ENCODE results near the gene NELFA. TPM values are rescaled to one million over a fixed set of nuclear protein-coding genes. Genes with fewer than 3 reads are reported as not detected.

Gene NELFA
- total RNA-seq, 1 experiment from 2014 or later, result 58.3 TPM

DNA sequence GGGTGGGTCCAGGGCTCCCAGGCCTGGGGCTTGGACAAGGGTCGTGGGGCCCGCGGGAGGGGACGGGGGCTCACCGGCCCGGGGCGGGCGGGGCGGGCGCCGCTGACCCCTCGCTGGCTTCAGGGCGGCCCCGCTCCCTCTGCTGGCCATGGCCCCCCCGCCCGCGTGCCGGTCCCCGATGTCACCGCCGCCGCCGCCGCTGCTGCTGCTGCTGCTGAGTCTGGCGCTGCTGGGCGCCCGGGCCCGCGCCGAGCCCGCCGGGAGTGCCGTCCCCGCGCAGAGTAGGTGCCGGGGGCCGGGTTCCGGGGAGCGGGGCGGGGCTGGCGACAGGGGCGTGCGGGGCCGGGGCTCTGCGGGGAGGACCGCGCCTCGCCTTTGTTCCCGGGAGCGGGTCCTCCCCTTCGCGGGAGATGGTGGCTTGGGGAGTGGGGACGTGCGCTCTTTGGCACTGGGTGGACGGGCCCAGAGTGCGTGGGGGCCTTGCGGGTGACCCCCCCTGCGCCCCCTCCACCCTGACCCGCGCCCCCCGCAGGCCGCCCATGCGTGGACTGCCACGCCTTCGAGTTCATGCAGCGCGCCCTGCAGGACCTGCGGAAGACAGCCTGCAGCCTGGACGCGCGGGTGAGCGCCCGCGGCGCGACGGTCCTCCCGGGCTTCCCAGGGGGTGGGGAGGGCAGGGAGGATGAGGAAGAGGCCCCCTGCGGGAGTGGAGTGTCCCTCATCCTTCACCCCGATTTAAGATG lies 33.6 kb upstream of the NELFA start:
- peaks cover 6% of the 10 kb centered on the region for H3K4me1 ChIP-seq (ENCODE audit: insufficient read depth, low read length, poor library complexity, severe bottlenecking)
- H3K36me3 ChIP-seq (ENCODE audit: insufficient read depth, low read length, poor library complexity, severe bottlenecking), result no peaks in the 10 kb centered on the region
- peak; percentile 33 for DNase-seq (ENCODE audit: low spot score)
- intact Hi-C loops (cut with micrococcal nuclease; ENCODE audit: unreplicated experiment), result no loop called here
- H3K27ac ChIP-seq (ENCODE audit: low read depth, low read length, poor library complexity, severe bottlenecking), result no peak overlapping the region
- BruUV-seq (replicated peaks), result no TSS peak
- no peak for TF ChIP-seq EZH2 (IDR thresholded peaks at IDR 0.05; ENCODE audit: borderline replicate concordance, low read depth, low read length, poor library complexity, severe bottlenecking)
- TF ChIP-seq CTCF (conservative IDR thresholded peaks at IDR 0.05; ENCODE audit: low read depth, low read length), result no peak
- H3K9me3 ChIP-seq (ENCODE audit: low read depth, low read length, poor library complexity, severe bottlenecking), result no peaks in the 10 kb centered on the region
- POLR2A ChIA-PET (ENCODE audit: low non-redundant PET), result no interaction called here
- H3K27me3 ChIP-seq (replicated peaks; ENCODE audit: insufficient read depth, low read depth, low read length, poor library complexity), result peaks cover 35% of the 10 kb centered on the region
- CTCF ChIA-PET, result no interaction called here
- H3K4me3 ChIP-seq (ENCODE audit: low read depth, low read length, poor library complexity, severe bottlenecking), result peak overlapping the region; percentile 60

GRCh38 chr4:2041239-2042130 lies 32.7 kb upstream of the NELFA start:
- H3K4me3 ChIP-seq (ENCODE audit: low read depth, low read length, poor library complexity, severe bottlenecking), result peak overlapping the region; percentile 60
- H3K27ac ChIP-seq (ENCODE audit: low read depth, low read length, poor library complexity, severe bottlenecking), result no peak overlapping the region
- intact Hi-C loops (cut with micrococcal nuclease; ENCODE audit: unreplicated experiment), result no loop called here
- TF ChIP-seq EZH2 (IDR thresholded peaks at IDR 0.05; ENCODE audit: borderline replicate concordance, low read depth, low read length, poor library complexity, severe bottlenecking) (peak; percentile 78), CTCF (conservative IDR thresholded peaks at IDR 0.05; ENCODE audit: low read depth, low read length) (no peak)
- H3K27me3 ChIP-seq (replicated peaks; ENCODE audit: insufficient read depth, low read depth, low read length, poor library complexity), result peaks cover 35% of the 10 kb centered on the region
- no peaks in the 10 kb centered on the region for H3K36me3 ChIP-seq (ENCODE audit: insufficient read depth, low read length, poor library complexity, severe bottlenecking)
- no TSS peak for BruUV-seq (replicated peaks)
- peaks cover 6% of the 10 kb centered on the region for H3K4me1 ChIP-seq (ENCODE audit: insufficient read depth, low read length, poor library complexity, severe bottlenecking)
- peak; percentile 89 for DNase-seq (ENCODE audit: low spot score)
- CTCF ChIA-PET, result interaction anchor here (0.6 kb wide), 1 partner anchor 695 kb away, joined by 3 read pairs; the partner anchor contains the start of gene UVSSA
- POLR2A ChIA-PET (ENCODE audit: low non-redundant PET), result no interaction called here
- no peaks in the 10 kb centered on the region for H3K9me3 ChIP-seq (ENCODE audit: low read depth, low read length, poor library complexity, severe bottlenecking)

DNA sequence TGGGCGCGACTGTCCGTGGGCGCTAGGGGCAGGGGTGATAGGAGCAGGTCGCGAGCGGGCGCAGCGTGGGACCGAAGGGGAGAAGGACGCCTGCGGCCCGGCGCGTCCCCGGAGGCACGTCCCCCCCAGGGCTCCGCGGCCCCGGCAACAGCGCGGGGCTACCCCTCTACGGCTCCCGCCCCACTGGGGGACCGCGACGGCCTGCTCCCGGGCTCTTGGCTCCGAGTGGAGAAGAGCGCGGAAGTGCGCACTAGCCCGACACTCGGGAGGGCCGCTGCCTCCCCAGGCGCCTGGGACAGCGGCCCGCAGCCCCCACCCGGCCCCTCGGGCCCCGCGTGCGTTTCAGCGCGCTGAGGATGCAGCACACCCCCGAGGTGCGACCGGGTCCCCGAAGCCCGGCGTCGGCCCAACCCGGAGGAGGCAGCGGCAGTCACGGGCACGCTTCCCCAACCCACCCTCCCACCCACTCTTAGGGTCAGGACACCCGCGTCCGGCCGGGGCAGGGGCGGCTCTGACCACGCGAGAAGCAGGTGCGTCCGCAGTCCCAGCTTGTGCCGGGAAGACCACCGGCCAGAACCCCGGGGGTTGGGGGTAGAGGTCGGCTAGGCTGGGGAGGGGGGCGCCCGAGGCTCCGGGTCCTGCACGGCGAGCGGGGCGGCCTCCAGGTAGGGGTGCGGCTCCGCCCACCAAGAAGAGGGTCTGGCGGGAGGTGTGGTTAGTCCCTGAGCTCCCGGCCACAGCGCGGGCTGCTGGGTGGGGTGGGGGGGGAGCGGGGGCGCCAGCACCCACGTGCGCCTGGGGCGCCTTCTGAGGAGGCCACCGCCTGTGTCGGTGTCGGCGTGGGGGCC lies 31.8 kb upstream of the NELFA start:
- ChIA-PET POLR2A (ENCODE audit: low non-redundant PET) (no interaction called here), CTCF (interaction anchor here (0.6 kb wide), 1 partner anchor 694 kb away, joined by 3 read pairs; the partner anchor contains the start of gene UVSSA)
- peaks cover 35% of the 10 kb centered on the region for H3K27me3 ChIP-seq (replicated peaks; ENCODE audit: insufficient read depth, low read depth, low read length, poor library complexity)

More for the DNA sequence above, 31.8 kb upstream of the NELFA start:
- DNase-seq (ENCODE audit: low spot score), result no peak
- Histone ChIP-seq H3K27ac (ENCODE audit: low read depth, low read length, poor library complexity, severe bottlenecking) (no peak overlapping the region), H3K36me3 (ENCODE audit: insufficient read depth, low read length, poor library complexity, severe bottlenecking) (no peaks in the 10 kb centered on the region), H3K9me3 (ENCODE audit: low read depth, low read length, poor library complexity, severe bottlenecking) (no peaks in the 10 kb centered on the region), H3K4me3 (ENCODE audit: low read depth, low read length, poor library complexity, severe bottlenecking) (peak overlapping the region; percentile 60), H3K4me1 (ENCODE audit: insufficient read depth, low read length, poor library complexity, severe bottlenecking) (peaks cover 6% of the 10 kb centered on the region)
- no TSS peak for BruUV-seq (replicated peaks)
- intact Hi-C loops (cut with micrococcal nuclease; ENCODE audit: unreplicated experiment), result no loop called here
- TF ChIP-seq CTCF (conservative IDR thresholded peaks at IDR 0.05; ENCODE audit: low read depth, low read length), result no peak
- no peak for TF ChIP-seq EZH2 (IDR thresholded peaks at IDR 0.05; ENCODE audit: borderline replicate concordance, low read depth, low read length, poor library complexity, severe bottlenecking)
